ENCODE results near the gene LAMB1. TPM values are rescaled to one million over a fixed set of nuclear protein-coding genes. Genes with fewer than 3 reads are reported as not detected.

Gene LAMB1
- total RNA-seq, 1 donor = 410 TPM

DNA sequence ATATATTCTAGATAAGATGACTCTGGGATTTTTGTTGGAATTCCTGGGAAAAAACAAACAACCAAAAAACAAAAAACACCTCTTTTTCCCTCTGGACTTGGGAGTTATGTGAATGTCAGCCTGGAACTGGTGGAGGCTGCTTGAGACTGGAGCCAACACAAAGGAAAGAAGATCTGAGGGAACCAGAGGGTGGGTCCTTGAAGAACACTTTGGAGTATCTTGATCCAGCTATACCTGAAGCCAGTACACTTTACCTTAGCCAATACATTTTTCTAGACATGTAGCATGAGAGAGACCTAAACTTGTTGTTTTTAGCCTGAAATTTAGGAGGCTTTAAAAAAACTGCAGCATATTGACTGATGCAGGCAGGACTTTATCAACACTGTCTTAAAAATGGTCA lies 5.9 kb upstream of the LAMB1 start:
- no peak for DNase-seq (ENCODE audit: insufficient read length, low spot score, missing footprints)
- no peaks in the 10 kb centered on the region for H4K20me1 ChIP-seq (ENCODE audit: insufficient read depth, low read length)
- peaks cover 23% of the 10 kb centered on the region for H3K4me1 ChIP-seq (ENCODE audit: insufficient read depth, low read length)
- H3K4me2 ChIP-seq (ENCODE audit: insufficient read depth, low read length) = no peak overlapping the region
- H3K4me3 ChIP-seq (ENCODE audit: insufficient read depth, low read length) = no peak overlapping the region
- TF ChIP-seq, protein P1, sequence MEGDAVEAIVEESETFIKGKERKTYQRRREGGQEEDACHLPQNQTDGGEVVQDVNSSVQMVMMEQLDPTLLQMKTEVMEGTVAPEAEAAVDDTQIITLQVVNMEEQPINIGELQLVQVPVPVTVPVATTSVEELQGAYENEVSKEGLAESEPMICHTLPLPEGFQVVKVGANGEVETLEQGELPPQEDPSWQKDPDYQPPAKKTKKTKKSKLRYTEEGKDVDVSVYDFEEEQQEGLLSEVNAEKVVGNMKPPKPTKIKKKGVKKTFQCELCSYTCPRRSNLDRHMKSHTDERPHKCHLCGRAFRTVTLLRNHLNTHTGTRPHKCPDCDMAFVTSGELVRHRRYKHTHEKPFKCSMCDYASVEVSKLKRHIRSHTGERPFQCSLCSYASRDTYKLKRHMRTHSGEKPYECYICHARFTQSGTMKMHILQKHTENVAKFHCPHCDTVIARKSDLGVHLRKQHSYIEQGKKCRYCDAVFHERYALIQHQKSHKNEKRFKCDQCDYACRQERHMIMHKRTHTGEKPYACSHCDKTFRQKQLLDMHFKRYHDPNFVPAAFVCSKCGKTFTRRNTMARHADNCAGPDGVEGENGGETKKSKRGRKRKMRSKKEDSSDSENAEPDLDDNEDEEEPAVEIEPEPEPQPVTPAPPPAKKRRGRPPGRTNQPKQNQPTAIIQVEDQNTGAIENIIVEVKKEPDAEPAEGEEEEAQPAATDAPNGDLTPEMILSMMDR (IDR thresholded peaks at IDR 0.05; ENCODE audit: extremely low read depth, low read depth, low read length) = no peak
- H3K79me2 ChIP-seq (ENCODE audit: insufficient read depth, low read length) = no peaks in the 10 kb centered on the region
- H3K27me3 ChIP-seq (ENCODE audit: insufficient read depth, low read length) = peaks cover 3% of the 10 kb centered on the region
- no peak overlapping the region for H2AFZ ChIP-seq (ENCODE audit: low read length)
- H3K9me3 ChIP-seq (ENCODE audit: low read depth, low read length) = no peaks in the 10 kb centered on the region
- no peak overlapping the region for H3K27ac ChIP-seq (ENCODE audit: low read depth, low read length)
- H3K36me3 ChIP-seq (ENCODE audit: insufficient read depth, low read length) = no peaks in the 10 kb centered on the region

GRCh38 chr7:108008240-108008639 lies 5.3 kb upstream of the LAMB1 start:
- H3K79me2 ChIP-seq (ENCODE audit: insufficient read depth, low read length) = no peaks in the 10 kb centered on the region
- H3K4me1 ChIP-seq (ENCODE audit: insufficient read depth, low read length) = peaks cover 22% of the 10 kb centered on the region
- H4K20me1 ChIP-seq (ENCODE audit: insufficient read depth, low read length) = no peaks in the 10 kb centered on the region
- no peak for DNase-seq (ENCODE audit: insufficient read length, low spot score, missing footprints)
- no peak overlapping the region for H3K27ac ChIP-seq (ENCODE audit: low read depth, low read length)
- H3K36me3 ChIP-seq (ENCODE audit: insufficient read depth, low read length) = no peaks in the 10 kb centered on the region
- TF ChIP-seq, protein P1 (IDR thresholded peaks at IDR 0.05; ENCODE audit: extremely low read depth, low read depth, low read length) = no peak
- H3K27me3 ChIP-seq (ENCODE audit: insufficient read depth, low read length) = peaks cover 3% of the 10 kb centered on the region
- no peak overlapping the region for H2AFZ ChIP-seq (ENCODE audit: low read length)
- no peak overlapping the region for H3K4me2 ChIP-seq (ENCODE audit: insufficient read depth, low read length)
- no peaks in the 10 kb centered on the region for H3K9me3 ChIP-seq (ENCODE audit: low read depth, low read length)
- no peak overlapping the region for H3K4me3 ChIP-seq (ENCODE audit: insufficient read depth, low read length)

- Histone ChIP-seq H4K20me1 (ENCODE audit: insufficient read depth, low read length) (no peaks in the 10 kb centered on the region), H3K36me3 (ENCODE audit: insufficient read depth, low read length) (no peaks in the 10 kb centered on the region), H3K4me3 (ENCODE audit: insufficient read depth, low read length) (no peak overlapping the region), H3K79me2 (ENCODE audit: insufficient read depth, low read length) (no peaks in the 10 kb centered on the region), H3K27me3 (ENCODE audit: insufficient read depth, low read length) (peaks cover 3% of the 10 kb centered on the region), H3K27ac (ENCODE audit: low read depth, low read length) (no peak overlapping the region), H2AFZ (ENCODE audit: low read length) (no peak overlapping the region), H3K4me2 (ENCODE audit: insufficient read depth, low read length) (no peak overlapping the region), H3K4me1 (ENCODE audit: insufficient read depth, low read length) (peaks cover 18% of the 10 kb centered on the region), H3K9me3 (ENCODE audit: low read depth, low read length) (no peaks in the 10 kb centered on the region)
- TF ChIP-seq, protein P1 (IDR thresholded peaks at IDR 0.05; ENCODE audit: extremely low read depth, low read depth, low read length) = no peak
- DNase-seq (ENCODE audit: insufficient read length, low spot score, missing footprints) = no peak
Observed at GRCh38 chr7:108007762-108008161, 4.8 kb upstream of the LAMB1 start.

DNA sequence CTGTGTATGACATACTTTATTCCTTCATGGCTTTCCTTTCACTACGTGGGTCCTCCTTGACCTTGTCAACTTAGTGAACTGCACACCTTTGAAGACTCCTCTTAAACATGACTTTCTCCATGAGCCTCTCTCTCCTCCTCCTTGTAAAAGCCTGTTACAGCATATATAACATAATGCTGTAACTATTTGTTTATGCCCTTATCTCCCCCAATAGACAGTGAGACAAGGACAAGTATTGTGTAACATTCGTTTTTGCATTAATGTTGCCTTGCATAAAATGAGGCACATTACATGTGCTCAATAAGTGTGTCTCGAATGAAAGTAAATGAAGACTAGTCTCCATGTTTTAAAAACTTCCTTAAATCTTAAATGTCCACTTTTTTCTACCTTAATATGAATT lies 4.3 kb upstream of the LAMB1 start:
- no peak overlapping the region for H3K4me2 ChIP-seq (ENCODE audit: insufficient read depth, low read length)
- no peak overlapping the region for H3K4me3 ChIP-seq (ENCODE audit: insufficient read depth, low read length)
- peaks cover 3% of the 10 kb centered on the region for H3K27me3 ChIP-seq (ENCODE audit: insufficient read depth, low read length)
- no peak overlapping the region for H3K27ac ChIP-seq (ENCODE audit: low read depth, low read length)
- H3K79me2 ChIP-seq (ENCODE audit: insufficient read depth, low read length) = peaks cover 4% of the 10 kb centered on the region
- no peaks in the 10 kb centered on the region for H3K36me3 ChIP-seq (ENCODE audit: insufficient read depth, low read length)
- peak; percentile 6 for DNase-seq (ENCODE audit: insufficient read length, low spot score, missing footprints)
- TF ChIP-seq, protein P1 (IDR thresholded peaks at IDR 0.05; ENCODE audit: extremely low read depth, low read depth, low read length) = no peak
- H4K20me1 ChIP-seq (ENCODE audit: insufficient read depth, low read length) = no peaks in the 10 kb centered on the region
- peaks cover 14% of the 10 kb centered on the region for H3K4me1 ChIP-seq (ENCODE audit: insufficient read depth, low read length)
- no peak overlapping the region for H2AFZ ChIP-seq (ENCODE audit: low read length)
- no peaks in the 10 kb centered on the region for H3K9me3 ChIP-seq (ENCODE audit: low read depth, low read length)
